ENCODE measurements around the gene CT47A7. TPM values are rescaled to one million over a fixed set of nuclear protein-coding genes. Genes with fewer than 3 reads are reported as not detected.
"Not testable (repeated sequence)": the region's sequence is repeated elsewhere in the genome, so short reads cannot be mapped to it uniquely, and the experiment has no call there.

The CT47A7 gene
- total RNA-seq (not detected), polyA plus RNA-seq (not detected)

GRCh38 chrX:120956500-120956899 lies at the start of gene CT47A7:
Gene CT47A7 (minus strand): TSS chrX:120956600. CDS start chrX:120956345, 255 bp downstream.
- intact Hi-C loops (cut with micrococcal nuclease); POLR2A ChIA-PET (ENCODE audit: partially characterized antibody); H3K4me1 Mint-ChIP-seq; H3K4me3 Mint-ChIP-seq; H3K27me3 ChIP-seq (ENCODE audit: insufficient read depth, low read length); H3K27ac ChIP-seq (ENCODE audit: low read depth, low read length); H3K9me3 ChIP-seq (ENCODE audit: control insufficient read depth in 1 of 2, low read length in 2 of 2); CTCF ChIA-PET (ENCODE audit: partially characterized antibody); H3K27ac Mint-ChIP-seq; DNase-seq; H3K36me3 Mint-ChIP-seq; H3K27me3 Mint-ChIP-seq; H3K36me3 ChIP-seq (ENCODE audit: insufficient read depth, low read length); H3K4me3 ChIP-seq (ENCODE audit: low read length in 2 of 2); H3K4me1 ChIP-seq (ENCODE audit: insufficient read depth, low read length); H3K9me3 Mint-ChIP-seq: not testable (repeated sequence)

- ChIA-PET CTCF (ENCODE audit: partially characterized antibody) (no interaction called here), POLR2A (ENCODE audit: partially characterized antibody) (no interaction called here)
- no peak overlapping the region for H3K4me3 ChIP-seq (ENCODE audit: low read length in 2 of 2)
- H3K9me3 Mint-ChIP-seq: no peaks in the 10 kb centered on the region
- no peaks in the 10 kb centered on the region for H3K4me1 ChIP-seq (ENCODE audit: insufficient read depth, low read length)
- H3K27ac Mint-ChIP-seq: no peak overlapping the region
- no peaks in the 10 kb centered on the region for H3K27me3 Mint-ChIP-seq
- no peaks in the 10 kb centered on the region for H3K36me3 ChIP-seq (ENCODE audit: insufficient read depth, low read length)
- no peaks in the 10 kb centered on the region for H3K4me1 Mint-ChIP-seq
- H3K4me3 Mint-ChIP-seq: no peak overlapping the region
- no peaks in the 10 kb centered on the region for H3K36me3 Mint-ChIP-seq
- intact Hi-C loops (cut with micrococcal nuclease): no loop called here
- DNase-seq: no peak
- H3K9me3 ChIP-seq (ENCODE audit: control insufficient read depth in 1 of 2, low read length in 2 of 2): no peaks in the 10 kb centered on the region
- no peak overlapping the region for H3K27ac ChIP-seq (ENCODE audit: low read depth, low read length)
- no peaks in the 10 kb centered on the region for H3K27me3 ChIP-seq (ENCODE audit: insufficient read depth, low read length)
Measured at GRCh38 chrX:121000589-121000988, 44.2 kb upstream of the CT47A7 start.

- no peaks in the 10 kb centered on the region for H3K27me3 Mint-ChIP-seq
- no peaks in the 10 kb centered on the region for H3K4me1 ChIP-seq (ENCODE audit: insufficient read depth, low read length)
- no peak overlapping the region for H3K27ac ChIP-seq (ENCODE audit: low read depth, low read length)
- H3K36me3 Mint-ChIP-seq: no peaks in the 10 kb centered on the region
- no peaks in the 10 kb centered on the region for H3K36me3 ChIP-seq (ENCODE audit: insufficient read depth, low read length)
- H3K4me3 Mint-ChIP-seq: no peak overlapping the region
- DNase-seq: no peak
- H3K9me3 Mint-ChIP-seq: no peaks in the 10 kb centered on the region
- no peaks in the 10 kb centered on the region for H3K27me3 ChIP-seq (ENCODE audit: insufficient read depth, low read length)
- no peaks in the 10 kb centered on the region for H3K9me3 ChIP-seq (ENCODE audit: control insufficient read depth in 1 of 2, low read length in 2 of 2)
- intact Hi-C loops (cut with micrococcal nuclease): no loop called here
- no peak overlapping the region for H3K27ac Mint-ChIP-seq
- ChIA-PET POLR2A (ENCODE audit: partially characterized antibody) (no interaction called here), CTCF (ENCODE audit: partially characterized antibody) (no interaction called here)
- no peak overlapping the region for H3K4me3 ChIP-seq (ENCODE audit: low read length in 2 of 2)
- H3K4me1 Mint-ChIP-seq: no peaks in the 10 kb centered on the region
Measured at GRCh38 chrX:120999413-120999812, 43.0 kb upstream of the CT47A7 start.

- POLR2A ChIA-PET (ENCODE audit: partially characterized antibody); H3K36me3 Mint-ChIP-seq; DNase-seq: not testable (repeated sequence)
Measured at GRCh38 chrX:120985660-120986059, 29.3 kb upstream of the CT47A7 start, which contains the start of gene CT47A1. Gene CT47A1 (minus strand): TSS chrX:120985760. CDS start chrX:120985529, 231 bp downstream.

More at GRCh38 chrX:120985660-120986059, 29.3 kb upstream of the CT47A7 start, which contains the start of gene CT47A1:
- H3K4me3 ChIP-seq (ENCODE audit: low read length in 2 of 2); H3K27me3 ChIP-seq (ENCODE audit: insufficient read depth, low read length); H3K27ac Mint-ChIP-seq; H3K4me3 Mint-ChIP-seq; H3K4me1 ChIP-seq (ENCODE audit: insufficient read depth, low read length); intact Hi-C loops (cut with micrococcal nuclease); H3K27me3 Mint-ChIP-seq; H3K27ac ChIP-seq (ENCODE audit: low read depth, low read length); H3K4me1 Mint-ChIP-seq; H3K36me3 ChIP-seq (ENCODE audit: insufficient read depth, low read length); H3K9me3 ChIP-seq (ENCODE audit: control insufficient read depth in 1 of 2, low read length in 2 of 2); CTCF ChIA-PET (ENCODE audit: partially characterized antibody); H3K9me3 Mint-ChIP-seq: not testable (repeated sequence)

Other genes starting within 250 kb of the CT47A7 start
- gene CT47B1, start 80.7 kb downstream of the CT47A7 start, total RNA-seq: not detected
- gene CT47B1, start 80.7 kb downstream of the CT47A7 start, polyA plus RNA-seq: not detected
- gene CT47A11, start 19.4 kb downstream of the CT47A7 start, total RNA-seq: not detected
- not detected for gene CT47A11, start 19.4 kb downstream of the CT47A7 start, polyA plus RNA-seq
- gene CT47A10, start 14.6 kb downstream of the CT47A7 start, total RNA-seq: not detected
- gene CT47A10, start 14.6 kb downstream of the CT47A7 start, polyA plus RNA-seq: not detected
- gene CT47A9, start 9.7 kb downstream of the CT47A7 start, total RNA-seq: not detected
- gene CT47A9, start 9.7 kb downstream of the CT47A7 start, polyA plus RNA-seq: not detected
- not detected for gene CT47A8, start 4.9 kb downstream of the CT47A7 start, total RNA-seq
- gene CT47A8, start 4.9 kb downstream of the CT47A7 start, polyA plus RNA-seq: not detected
- gene CT47A6, start 4.9 kb upstream of the CT47A7 start, total RNA-seq: not detected
- not detected for gene CT47A6, start 4.9 kb upstream of the CT47A7 start, polyA plus RNA-seq
- not detected for gene CT47A5, start 9.7 kb upstream of the CT47A7 start, total RNA-seq
- not detected for gene CT47A5, start 9.7 kb upstream of the CT47A7 start, polyA plus RNA-seq
- gene CT47A4, start 14.6 kb upstream of the CT47A7 start, total RNA-seq: not detected
- not detected for gene CT47A4, start 14.6 kb upstream of the CT47A7 start, polyA plus RNA-seq
- not detected for gene CT47A3, start 19.5 kb upstream of the CT47A7 start, total RNA-seq
- gene CT47A3, start 19.5 kb upstream of the CT47A7 start, polyA plus RNA-seq: not detected
- not detected for gene CT47A2, start 24.3 kb upstream of the CT47A7 start, total RNA-seq
- not detected for gene CT47A2, start 24.3 kb upstream of the CT47A7 start, polyA plus RNA-seq
- not detected for gene CT47A1, start 29.2 kb upstream of the CT47A7 start, total RNA-seq
- gene CT47A1, start 29.2 kb upstream of the CT47A7 start, polyA plus RNA-seq: not detected
- under 1 TPM; 0.44 to 0.53 TPM for gene GLUD2, start 91.0 kb upstream of the CT47A7 start, total RNA-seq
- under 1 TPM; 0.32 to 0.43 TPM for gene GLUD2, start 91.0 kb upstream of the CT47A7 start, polyA plus RNA-seq